Measurements from ENCODE around the gene BMPR1A.

DNA sequence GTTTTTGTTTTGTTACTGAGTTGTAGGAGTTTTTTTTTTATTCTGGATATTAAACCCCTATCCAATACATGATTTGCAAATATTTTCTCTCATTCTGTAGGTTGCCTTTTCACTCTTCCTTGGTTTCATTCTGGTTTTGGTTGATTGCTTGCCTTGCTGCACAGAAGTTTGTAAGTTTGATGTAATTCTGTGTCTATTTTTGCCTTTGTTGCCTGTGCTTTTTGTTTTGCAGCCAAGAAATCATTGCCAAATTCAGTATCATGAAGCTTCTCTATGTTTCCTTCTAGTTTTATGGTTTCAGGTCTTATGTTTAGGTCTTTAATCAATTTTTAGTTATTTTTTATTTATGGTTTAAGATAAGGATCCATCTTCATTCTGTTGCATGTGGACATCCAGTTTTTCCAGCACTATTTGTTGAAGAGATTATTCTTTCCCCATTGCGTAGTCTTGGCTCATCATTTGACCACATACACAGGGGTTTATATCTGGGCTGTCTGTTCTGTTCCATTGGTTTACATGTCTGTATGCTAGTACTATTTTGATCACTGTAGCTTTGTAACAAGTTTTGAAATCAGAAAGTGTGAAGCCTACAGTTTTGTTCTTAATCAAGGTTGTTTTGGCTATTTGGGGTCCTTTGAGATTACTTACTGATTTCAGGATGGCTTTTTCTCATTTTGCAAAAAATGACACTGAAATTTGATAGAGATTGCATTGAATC, 26.4 kb downstream of the BMPR1A start:
- TF ChIP-seq, protein P1, sequence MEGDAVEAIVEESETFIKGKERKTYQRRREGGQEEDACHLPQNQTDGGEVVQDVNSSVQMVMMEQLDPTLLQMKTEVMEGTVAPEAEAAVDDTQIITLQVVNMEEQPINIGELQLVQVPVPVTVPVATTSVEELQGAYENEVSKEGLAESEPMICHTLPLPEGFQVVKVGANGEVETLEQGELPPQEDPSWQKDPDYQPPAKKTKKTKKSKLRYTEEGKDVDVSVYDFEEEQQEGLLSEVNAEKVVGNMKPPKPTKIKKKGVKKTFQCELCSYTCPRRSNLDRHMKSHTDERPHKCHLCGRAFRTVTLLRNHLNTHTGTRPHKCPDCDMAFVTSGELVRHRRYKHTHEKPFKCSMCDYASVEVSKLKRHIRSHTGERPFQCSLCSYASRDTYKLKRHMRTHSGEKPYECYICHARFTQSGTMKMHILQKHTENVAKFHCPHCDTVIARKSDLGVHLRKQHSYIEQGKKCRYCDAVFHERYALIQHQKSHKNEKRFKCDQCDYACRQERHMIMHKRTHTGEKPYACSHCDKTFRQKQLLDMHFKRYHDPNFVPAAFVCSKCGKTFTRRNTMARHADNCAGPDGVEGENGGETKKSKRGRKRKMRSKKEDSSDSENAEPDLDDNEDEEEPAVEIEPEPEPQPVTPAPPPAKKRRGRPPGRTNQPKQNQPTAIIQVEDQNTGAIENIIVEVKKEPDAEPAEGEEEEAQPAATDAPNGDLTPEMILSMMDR (IDR thresholded peaks at IDR 0.05), result no peak
- TF ChIP-seq POLR2A (IDR thresholded peaks at IDR 0.05), result no peak

All from right lobe of liver (tissue), 4 donors.